Measurements from ENCODE around the gene RAB5A. TPM values are rescaled to one million over a fixed set of nuclear protein-coding genes. Genes with fewer than 3 reads are reported as not detected.

The RAB5A gene
- total RNA-seq, 1 experiment from 2014 or later = 97.1 TPM

- peaks cover 40% of the 10 kb centered on the region for H3K4me1 Mint-ChIP-seq
- H3K36me3 Mint-ChIP-seq = peaks cover 37% of the 10 kb centered on the region
- DNase-seq (ENCODE audit: low spot score) (no peak), ATAC-seq (no peak)
- H3K27ac Mint-ChIP-seq = no peak overlapping the region
- ChIA-PET POLR2A (no interaction called here), CTCF (no interaction called here)
- H3K27me3 Mint-ChIP-seq (ENCODE audit: low read depth) = no peaks in the 10 kb centered on the region
- TF ChIP-seq ATF1 (CRISPR knock-in tag; IDR thresholded peaks at IDR 0.05) (no peak), EMX1 (CRISPR knock-in tag; IDR thresholded peaks at IDR 0.05) (no peak), E2F5 (CRISPR knock-in tag; IDR thresholded peaks at IDR 0.05) (no peak), HMGA2 (CRISPR knock-in tag; IDR thresholded peaks at IDR 0.05) (no peak), TEAD4 (CRISPR knock-in tag; IDR thresholded peaks at IDR 0.05) (no peak), FOXJ3 (CRISPR knock-in tag; IDR thresholded peaks at IDR 0.05; ENCODE audit: borderline replicate concordance) (no peak), KAT7 (CRISPR knock-in tag; IDR thresholded peaks at IDR 0.05; ENCODE audit: borderline replicate concordance) (no peak), ZNF232 (CRISPR knock-in tag; IDR thresholded peaks at IDR 0.05) (no peak), SOX15 (CRISPR knock-in tag; IDR thresholded peaks at IDR 0.05) (no peak), NR3C1 (CRISPR knock-in tag; conservative IDR thresholded peaks at IDR 0.05; ENCODE audit: low read depth) (no peak)
- TF ChIP-seq, protein P1, sequence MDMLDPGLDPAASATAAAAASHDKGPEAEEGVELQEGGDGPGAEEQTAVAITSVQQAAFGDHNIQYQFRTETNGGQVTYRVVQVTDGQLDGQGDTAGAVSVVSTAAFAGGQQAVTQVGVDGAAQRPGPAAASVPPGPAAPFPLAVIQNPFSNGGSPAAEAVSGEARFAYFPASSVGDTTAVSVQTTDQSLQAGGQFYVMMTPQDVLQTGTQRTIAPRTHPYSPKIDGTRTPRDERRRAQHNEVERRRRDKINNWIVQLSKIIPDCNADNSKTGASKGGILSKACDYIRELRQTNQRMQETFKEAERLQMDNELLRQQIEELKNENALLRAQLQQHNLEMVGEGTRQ (CRISPR knock-in tag; IDR thresholded peaks at IDR 0.05) = no peak
- TF ChIP-seq, protein P2, sequence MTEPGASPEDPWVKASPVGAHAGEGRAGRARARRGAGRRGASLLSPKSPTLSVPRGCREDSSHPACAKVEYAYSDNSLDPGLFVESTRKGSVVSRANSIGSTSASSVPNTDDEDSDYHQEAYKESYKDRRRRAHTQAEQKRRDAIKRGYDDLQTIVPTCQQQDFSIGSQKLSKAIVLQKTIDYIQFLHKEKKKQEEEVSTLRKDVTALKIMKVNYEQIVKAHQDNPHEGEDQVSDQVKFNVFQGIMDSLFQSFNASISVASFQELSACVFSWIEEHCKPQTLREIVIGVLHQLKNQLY (CRISPR knock-in tag; IDR thresholded peaks at IDR 0.05) = no peak
- H3K4me3 Mint-ChIP-seq = no peak overlapping the region
- H3K9me3 Mint-ChIP-seq = no peaks in the 10 kb centered on the region
Measured at GRCh38 chr3:19950316-19950715, 3.4 kb downstream of the RAB5A start.

GRCh38 chr3:19954676-19955075 is 7.8 kb downstream of the RAB5A start:
- ChIA-PET CTCF (no interaction called here), POLR2A (no interaction called here)
- no peak for ATAC-seq
- no peak for DNase-seq (ENCODE audit: low spot score)
- H3K4me3 Mint-ChIP-seq = no peak overlapping the region
- peaks cover 26% of the 10 kb centered on the region for H3K4me1 Mint-ChIP-seq
- no peaks in the 10 kb centered on the region for H3K27me3 Mint-ChIP-seq (ENCODE audit: low read depth)
- H3K27ac Mint-ChIP-seq = no peak overlapping the region
- peaks cover 56% of the 10 kb centered on the region for H3K36me3 Mint-ChIP-seq
- H3K9me3 Mint-ChIP-seq = no peaks in the 10 kb centered on the region
- TF ChIP-seq, protein P1 (CRISPR knock-in tag; IDR thresholded peaks at IDR 0.05) = no peak
- TF ChIP-seq MAX (CRISPR knock-in tag; IDR thresholded peaks at IDR 0.05) = no peak
- TF ChIP-seq AFF4 (CRISPR knock-in tag; IDR thresholded peaks at IDR 0.05; ENCODE audit: borderline replicate concordance) = no peak
- TF ChIP-seq ZNF396 (CRISPR knock-in tag; IDR thresholded peaks at IDR 0.05; ENCODE audit: borderline replicate concordance) = no peak
- TF ChIP-seq GABPB1 (CRISPR knock-in tag; IDR thresholded peaks at IDR 0.05) = no peak
- TF ChIP-seq ZNF317 (CRISPR knock-in tag; IDR thresholded peaks at IDR 0.05; ENCODE audit: borderline replicate concordance, low read depth) = no peak
- TF ChIP-seq, protein P3, sequence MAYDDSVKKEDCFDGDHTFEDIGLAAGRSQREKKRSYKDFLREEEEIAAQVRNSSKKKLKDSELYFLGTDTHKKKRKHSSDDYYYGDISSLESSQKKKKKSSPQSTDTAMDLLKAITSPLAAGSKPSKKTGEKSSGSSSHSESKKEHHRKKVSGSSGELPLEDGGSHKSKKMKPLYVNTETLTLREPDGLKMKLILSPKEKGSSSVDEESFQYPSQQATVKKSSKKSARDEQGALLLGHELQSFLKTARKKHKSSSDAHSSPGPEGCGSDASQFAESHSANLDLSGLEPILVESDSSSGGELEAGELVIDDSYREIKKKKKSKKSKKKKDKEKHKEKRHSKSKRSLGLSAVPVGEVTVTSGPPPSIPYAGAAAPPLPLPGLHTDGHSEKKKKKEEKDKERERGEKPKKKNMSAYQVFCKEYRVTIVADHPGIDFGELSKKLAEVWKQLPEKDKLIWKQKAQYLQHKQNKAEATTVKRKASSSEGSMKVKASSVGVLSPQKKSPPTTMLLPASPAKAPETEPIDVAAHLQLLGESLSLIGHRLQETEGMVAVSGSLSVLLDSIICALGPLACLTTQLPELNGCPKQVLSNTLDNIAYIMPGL (CRISPR knock-in tag; IDR thresholded peaks at IDR 0.05) = no peak
- TF ChIP-seq ERG (CRISPR knock-in tag; IDR thresholded peaks at IDR 0.05) = no peak
- TF ChIP-seq ATF2 (CRISPR knock-in tag; IDR thresholded peaks at IDR 0.05; ENCODE audit: borderline replicate concordance, low read depth) = no peak
- no peak for TF ChIP-seq TEAD4 (CRISPR knock-in tag; IDR thresholded peaks at IDR 0.05)
- TF ChIP-seq NR3C1 (CRISPR knock-in tag; conservative IDR thresholded peaks at IDR 0.05; ENCODE audit: low read depth) = no peak
- no peak for TF ChIP-seq HMGA2 (CRISPR knock-in tag; IDR thresholded peaks at IDR 0.05)
